ENCODE measurements around the gene HAUS1.
"Not testable (repeated sequence)": the region's sequence is repeated elsewhere in the genome, so short reads cannot be mapped to it uniquely, and the experiment has no call there.

HAUS1 gene

DNA sequence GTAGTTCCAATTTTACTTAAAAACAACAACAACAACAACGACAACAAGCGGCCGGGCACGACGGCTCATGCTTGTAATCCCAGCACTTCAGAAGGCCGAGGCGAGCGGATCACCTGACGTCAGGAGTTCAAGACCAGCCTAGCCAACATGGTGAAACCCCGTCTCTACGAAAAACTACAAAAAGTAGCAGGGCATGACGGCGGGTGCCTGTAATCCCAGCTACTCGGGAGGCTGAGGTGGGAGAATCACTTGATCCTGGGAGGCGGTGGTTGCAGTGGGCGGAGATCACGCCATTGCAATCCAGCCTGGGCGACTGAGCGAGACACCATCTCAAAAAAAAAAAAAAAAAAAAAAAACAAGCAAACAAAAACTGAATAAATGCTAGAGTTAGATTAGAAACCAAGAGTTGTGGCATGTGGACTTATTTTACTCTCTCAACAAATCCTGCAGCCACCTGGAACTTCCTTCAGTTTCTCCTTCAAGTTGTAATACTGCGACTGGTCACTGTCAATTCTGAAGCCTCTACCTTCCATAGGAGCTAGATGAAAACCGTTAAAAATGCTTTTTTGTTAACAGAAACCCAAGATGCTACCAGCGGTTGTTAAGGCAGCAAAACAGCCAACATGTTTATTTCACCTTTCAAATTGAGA is 7.4 kb upstream of the HAUS1 start:
- no peak for DNase-seq

DNA sequence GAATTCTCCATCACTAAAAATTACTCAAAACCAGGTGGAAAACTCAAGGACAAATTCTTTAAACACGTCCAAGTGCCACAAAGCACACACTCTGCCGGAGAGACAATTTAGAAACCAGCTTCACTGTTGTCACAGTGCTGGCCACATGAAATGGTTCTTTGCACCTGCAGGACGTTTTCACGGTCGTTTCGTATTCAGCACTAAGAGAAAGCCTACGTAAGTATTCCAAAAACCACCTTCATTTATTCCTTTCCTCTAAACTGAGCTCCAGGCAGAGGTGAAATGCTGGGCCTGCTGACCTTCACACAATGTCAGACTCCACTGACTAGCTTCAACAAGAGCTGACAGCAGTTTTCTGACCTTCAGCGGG is 6.8 kb upstream of the HAUS1 start:
- no peak for DNase-seq

DNA sequence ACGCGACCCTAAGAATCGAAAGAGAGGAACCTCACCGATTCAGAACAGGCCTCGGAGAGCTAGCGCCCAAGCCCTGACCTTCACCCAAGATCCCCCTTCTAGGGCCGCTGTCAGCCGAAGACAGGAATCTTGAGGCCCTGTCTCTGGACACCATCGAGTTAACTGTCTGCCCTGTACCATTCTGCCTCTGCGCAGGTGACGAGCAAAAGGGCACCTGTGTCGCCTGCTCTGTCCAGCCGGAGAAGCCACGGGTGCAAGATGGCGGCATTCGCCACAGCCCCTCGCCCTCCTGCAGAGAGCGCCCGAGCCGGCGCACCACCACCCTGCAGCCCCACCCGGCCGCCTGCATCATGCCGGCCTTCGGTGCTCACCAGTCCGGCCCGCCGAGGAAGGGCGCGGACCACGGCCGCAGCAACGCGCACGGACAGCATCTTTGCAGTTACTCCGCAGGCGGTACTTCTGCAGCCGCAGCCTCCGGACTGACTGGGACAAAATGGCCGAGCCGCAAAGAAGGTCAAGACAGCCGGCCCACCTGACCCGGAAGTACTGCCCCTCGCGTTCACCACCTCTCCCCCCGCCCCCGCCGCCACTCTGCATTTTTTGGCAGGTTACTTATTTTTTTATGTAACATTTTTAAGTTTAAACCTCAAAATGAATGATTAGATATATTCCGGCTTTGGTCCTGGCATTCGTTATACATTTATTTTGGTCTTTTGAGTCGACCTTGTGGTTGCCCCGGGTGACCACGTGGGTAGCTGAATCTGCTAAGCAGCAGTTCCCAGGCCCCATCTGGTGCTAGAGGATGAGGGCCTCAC is 6.2 kb upstream of the HAUS1 start, which contains the start of gene ATP5F1A:
Gene ATP5F1A, minus strand, starts transcription at position 496 of the 815 bp plus-strand sequence. Its CDS starts 65 bp downstream, at position 431.
- peak; percentile 95 for DNase-seq

DNA sequence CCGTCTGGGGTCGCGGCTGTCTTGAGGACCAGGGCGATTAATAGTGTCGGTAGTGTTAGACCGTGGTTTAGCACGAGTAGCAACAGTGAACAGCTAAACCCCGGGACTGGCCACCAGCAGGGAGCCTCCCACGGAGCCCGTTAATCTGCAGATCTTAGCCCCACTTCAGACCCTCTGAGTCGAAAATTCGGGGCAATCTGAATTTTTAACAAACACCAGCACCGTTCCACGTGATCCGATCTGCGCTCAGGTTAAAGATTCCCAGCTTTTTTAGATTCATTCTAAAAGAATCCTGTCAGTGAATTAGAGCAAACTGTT is 5.6 kb upstream of the HAUS1 start:
- no peak for DNase-seq

DNA sequence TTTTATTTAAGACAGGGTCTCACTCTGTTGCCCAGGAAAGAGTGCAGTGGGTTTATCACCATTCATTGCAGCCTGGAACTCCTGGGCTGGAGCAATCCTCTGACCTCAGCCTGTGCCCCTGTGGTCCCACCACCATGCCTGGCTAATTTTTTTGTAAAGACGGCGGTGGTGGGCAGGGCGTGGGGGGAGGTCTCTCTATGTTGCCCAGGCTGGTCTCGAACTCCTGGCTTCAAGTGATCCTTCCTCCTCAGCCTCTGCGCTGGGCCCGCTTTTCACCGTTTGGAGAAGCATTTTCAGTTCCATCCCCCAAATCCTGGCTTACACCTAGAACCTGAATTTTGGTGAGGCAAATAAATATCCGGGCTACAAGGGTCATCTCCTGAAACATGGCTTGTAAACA is 4.7 kb upstream of the HAUS1 start:
- no peak for DNase-seq

DNA sequence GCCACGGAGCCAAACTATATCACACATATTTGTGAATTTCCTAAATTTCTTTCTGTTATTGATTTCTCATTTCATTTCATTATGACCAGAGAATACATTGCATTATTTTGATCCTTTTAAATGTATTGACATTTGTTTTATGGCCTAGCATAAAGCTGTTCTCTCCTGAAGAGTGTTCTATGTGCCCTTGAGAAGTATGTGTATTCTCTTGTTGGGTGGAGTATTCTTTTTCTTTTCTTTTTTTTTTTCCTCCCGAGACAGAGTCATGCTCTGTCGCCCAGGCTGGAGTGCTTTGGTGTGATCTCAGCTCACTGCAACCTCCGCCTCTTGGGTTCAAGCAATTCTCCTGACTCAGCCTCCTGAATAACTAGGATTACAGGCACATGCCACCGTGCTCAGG is 5.2 kb downstream of the HAUS1 start:
- DNase-seq = no peak

DNA sequence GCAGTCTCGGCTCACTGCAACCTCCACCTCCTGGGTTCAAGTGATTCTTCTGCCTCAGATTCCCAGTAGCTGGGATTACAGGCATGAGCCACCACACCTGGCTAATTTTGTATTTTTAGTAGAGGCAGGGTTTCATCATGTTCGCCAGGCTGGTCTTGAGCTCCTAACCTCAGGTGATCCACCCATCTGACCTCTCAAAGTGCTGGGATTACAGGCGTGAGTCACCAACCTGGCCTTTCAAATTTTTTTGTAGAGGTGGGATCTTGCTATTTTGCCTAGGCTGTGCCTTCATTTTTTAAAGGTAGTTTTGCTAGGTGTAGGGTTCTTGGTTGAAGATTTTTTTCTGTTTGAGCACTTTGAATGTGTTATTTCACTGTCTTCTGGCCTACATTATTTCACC is 6.2 kb downstream of the HAUS1 start:
- DNase-seq = no peak

DNA sequence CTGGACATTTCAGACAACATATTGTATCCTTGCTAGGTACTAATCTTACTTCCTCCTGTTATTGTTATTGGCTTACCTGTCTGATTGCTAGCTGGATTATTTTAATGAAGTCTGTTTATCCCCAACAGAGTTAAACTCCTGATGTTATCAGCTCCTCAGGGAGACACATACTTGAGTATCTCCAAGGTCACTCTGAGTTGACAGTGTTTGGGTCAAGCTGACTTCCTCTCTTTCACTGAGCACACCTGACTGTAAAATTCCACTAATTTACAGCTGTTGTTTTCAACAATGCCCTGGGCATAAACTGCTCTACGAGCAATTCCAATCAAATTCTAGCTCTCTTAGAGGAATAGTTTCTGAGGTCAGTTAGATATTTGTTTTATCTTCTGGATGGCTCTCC is 9.6 kb downstream of the HAUS1 start:
- no peak for DNase-seq

DNA sequence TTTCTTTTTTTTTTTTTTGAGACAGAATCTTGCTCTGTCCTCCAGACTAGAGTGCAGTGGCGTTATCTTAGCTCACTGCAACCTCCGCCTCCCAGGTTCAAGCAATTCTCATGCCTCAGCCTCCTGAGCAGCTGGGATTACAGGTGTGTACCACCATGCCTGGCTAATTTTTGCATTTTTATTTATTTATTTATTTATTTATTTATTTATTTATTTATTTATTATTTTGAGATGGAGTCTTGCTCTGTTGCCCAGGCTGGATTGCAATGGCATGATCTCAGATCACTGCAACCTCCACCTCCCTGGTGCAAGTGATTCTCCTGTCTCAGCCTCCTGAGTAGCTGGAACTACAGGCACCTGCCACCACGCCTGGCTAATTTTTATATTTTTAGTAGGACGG is 22.4 kb downstream of the HAUS1 start:
- not testable (repeated sequence) for DNase-seq

DNA sequence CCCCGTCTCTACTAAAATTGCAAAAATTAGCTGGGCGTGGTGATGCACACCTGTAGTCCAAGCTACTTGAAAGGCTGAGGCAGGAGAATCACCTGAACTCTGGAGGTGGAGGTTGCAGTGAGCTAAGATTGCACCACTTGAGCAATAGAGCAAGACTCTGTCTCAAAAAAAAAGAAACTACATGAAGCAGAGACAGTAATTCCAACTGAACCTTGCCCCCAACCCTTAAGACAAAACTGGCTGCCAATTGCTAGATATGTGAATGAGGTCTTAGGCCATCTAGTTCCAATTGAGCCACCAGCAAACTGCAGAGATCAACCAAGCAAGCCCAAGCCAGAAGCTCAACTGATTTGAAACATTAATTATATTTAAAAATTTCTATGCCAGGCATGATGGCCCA is 25.9 kb downstream of the HAUS1 start:
- DNase-seq = no peak

DNA sequence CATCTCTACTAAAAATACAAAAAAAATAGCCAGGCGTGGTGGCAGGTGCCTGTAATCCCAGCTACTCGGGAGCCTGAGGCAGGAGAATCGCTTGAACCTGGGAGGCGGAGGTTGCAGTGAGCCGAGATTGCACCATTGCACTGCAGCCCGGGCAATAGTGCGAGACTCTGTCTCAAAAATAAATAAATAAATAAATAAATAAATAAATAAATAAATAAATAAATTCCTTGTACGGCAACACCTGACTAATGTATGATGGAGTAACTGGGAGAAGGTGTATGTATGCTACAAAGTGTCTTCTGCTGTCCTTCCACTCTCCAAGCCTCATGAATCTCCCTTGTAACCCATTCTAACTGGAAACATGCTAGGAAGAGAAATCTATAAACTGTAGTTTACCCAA is 26.4 kb downstream of the HAUS1 start:
- DNase-seq = not testable (repeated sequence)

DNA sequence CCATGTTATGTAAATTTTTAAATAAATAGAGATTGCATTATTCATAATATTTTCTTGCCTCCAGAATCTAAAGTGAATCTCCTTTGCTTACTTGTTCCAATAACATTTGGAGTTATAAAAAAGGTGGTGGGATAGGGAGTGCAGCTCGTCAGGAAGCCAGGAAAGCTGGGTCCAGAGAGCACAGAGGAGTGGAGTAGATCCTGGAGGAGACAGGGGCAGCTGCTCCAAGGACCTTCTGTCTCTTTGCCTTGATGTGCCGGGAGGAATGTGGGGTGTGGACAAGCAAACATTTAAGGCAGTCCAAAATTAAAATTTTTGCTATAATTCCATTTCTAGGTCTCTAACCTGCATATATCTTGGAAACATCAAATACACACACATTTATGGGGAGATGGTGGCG is 29.3 kb downstream of the HAUS1 start:
- no peak for DNase-seq

DNA sequence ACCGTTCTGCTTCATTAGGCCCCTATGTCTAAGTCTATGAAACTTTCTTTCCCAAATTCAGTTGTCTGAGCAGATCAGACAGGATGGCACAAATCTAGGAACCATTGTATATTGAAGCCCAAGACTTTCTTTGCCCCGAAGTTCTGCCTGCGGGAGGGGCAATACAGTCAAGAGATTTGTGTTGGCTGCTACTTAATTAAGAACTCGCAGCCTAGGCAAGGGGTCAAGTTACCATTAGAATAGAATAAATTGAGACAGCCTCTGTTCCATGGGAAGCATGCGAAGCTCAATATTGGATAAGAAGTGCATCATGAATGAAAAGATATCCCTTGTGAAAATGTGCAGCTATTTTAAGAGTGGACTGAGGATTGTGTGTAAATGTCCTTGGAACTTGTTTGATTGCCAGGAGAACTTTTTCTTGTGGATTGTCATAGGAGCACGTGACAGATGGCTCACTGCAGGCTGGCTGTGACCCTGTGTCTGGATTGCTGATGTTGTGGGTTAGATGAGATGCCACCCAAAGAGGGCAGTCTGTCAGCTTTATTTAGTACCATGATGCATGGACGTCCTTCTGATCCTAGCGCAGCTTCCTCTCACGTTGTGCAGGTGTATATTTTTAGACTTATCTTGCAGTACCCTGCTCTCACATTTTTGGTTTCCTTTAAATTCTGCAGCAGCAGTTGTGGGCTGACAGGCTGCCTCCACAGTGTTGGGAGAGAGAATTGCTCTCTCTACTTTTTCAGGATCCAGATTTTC is 30.9 kb downstream of the HAUS1 start:
- no peak for DNase-seq

DNA sequence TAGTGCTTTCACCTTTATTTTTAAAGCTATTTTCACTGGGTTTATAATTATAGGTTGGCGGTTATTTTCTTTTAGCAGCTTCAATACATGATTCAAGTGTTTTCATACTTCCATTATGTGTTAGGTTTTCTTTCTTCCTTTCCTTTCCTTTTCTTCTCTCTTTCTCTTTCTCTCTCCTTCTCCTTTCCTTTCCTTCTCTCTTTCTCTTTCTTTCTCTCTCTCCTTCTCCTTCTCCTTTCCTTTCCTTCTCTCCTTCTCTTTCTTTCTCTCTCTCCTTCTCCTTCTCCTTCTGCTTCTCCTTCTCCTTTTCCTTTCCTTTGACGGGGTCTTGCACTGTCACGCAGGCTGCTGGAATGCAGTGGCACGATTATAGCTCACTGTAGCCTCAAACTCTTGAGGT is 36.0 kb downstream of the HAUS1 start:
- DNase-seq = no peak

DNA sequence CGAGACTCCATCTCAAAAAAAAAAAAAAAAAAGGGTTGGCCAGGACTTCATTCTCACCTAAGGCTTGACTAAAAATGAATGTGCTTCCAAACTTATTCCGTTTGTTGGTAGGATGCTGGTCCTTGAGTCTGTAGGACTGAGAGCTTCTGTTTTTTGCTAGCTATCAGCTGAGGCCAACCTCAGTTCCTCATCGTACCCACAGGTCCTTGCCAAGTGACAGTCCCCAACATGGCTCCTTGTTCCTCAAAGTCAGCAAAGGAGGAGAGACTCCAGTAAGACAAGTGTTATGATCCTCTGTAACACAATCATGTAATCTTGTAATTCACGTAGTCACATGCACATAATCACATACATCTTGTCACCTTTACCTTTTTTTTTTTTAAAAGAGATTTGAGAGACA is 37.0 kb downstream of the HAUS1 start:
- DNase-seq = no peak

DNA sequence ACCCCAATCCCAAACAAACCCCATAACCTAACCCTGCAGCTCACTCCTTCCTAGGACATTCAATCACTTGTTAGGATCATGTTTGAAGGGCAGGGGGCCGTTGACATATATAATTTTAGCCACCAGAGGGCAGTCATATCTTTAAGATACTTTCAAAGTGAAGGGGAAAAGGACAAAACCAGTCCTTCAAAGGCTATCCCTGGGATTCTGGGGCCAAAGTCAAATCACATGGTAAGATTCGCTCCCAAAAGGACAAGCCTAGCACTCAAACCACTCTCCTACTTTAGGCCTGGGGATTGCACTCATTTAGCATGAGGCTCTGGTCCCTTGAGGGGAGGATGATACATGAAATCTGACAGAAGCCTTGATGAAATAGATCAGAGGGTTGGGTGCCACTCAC is 44.6 kb downstream of the HAUS1 start:
- peak; percentile 77 for DNase-seq

DNA sequence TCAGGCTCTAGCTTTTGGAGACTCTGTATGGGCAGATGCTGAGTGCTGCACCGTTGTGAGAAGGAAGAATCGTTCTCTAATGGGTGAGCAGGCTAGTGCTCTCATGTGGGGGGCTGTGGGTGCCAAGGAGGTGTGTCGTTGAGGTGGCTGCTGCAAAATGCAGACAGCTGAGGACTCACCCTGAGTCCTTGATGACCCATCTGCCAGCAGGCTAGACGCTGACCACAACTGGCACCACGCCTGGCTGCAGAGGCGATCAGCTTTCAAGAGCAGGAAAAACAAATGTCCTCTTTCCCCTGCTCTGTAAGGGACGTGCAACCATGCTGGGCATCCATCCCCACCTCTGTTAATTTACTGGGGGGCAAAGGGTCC is 48.2 kb downstream of the HAUS1 start:
- DNase-seq = no peak

DNA sequence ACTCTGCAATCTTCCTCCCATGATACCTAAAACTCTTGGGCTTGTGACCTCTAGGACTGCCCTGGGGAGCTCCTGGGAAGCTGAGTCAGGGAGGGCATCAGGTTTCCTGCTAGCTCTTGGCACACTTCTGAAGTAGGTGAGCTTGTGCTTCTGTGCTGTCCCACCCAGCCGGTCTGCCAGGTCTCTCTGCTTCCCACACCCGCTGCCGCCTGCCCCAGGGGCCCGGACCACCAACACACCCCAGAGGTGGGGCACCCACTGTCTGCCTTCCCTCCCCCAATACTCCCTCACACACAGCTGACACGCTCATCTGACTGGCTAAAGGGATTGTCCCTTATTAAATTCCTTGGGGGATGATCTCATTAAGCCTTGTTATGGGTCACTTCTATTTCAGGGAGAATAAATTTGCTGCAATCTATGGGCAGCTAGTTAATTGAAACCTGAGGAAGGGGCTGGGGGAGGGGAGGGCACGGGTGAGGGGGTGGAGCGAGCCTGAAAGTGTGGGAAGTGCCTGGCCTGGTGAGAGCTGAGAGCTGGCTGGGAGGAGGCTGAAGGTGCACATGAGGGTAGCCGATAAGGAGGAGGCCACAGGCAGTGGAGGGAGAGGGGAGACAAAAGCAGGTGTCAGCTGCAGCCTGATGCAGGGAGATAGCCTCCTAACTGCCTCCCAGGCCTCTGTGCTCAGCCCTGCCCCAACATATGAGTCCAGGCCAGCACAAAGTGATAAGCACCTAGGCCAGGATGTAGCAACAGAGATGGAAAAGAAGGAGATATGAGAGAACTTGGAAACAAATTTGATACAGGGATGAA is 48.8 kb downstream of the HAUS1 start:
- peak; percentile 50 for DNase-seq

DNA sequence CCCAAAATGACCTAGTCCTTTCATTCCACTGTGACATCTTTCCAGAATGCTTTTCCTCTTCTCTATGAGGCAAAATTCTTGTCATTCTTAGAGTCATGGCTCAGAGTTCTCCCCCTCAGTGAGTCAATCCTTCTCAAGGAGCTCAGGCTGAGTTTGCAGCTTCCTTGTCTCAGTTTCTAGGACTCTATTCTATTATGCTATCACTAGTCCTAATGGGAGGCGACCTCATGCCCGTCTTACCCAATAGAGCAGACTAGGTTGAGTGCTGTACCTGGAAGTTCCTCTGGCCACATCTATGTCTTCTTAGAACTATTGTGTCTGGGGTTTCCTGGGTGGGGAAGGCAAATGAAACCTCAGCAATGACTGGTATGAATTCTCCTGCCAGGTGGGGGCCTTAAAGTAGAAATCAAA is 51.5 kb downstream of the HAUS1 start:
- DNase-seq = no peak

DNA sequence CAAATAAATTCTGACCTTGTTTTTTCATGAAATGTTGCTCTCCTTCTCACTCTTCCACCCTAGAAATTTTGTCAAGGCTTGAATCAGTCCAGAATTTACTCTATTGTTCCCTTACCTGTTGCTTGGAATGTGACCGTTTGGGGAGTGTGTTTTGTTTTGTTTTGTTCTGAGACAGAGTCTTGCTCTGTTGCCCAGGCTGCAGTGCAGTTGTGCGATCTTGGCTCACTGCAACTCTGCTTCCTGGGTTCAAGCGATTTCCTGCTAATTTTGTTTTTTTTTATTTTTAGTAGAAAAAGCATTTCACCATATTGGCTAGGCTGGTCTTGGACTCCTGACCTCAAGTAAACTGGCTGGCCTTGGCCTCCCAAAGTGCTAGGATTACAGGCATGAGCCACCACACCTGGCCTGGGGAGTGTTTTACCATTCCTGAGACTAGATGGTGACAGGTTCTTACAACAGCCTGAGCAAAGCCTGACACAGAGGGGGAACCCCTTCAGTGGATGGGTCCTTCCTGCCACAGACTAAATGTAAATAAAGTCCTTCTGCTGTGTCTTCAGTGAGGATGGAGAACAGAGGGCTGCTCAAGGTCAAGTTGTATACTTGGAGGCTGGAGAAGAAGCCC is 52.0 kb downstream of the HAUS1 start:
- DNase-seq = no peak

DNA sequence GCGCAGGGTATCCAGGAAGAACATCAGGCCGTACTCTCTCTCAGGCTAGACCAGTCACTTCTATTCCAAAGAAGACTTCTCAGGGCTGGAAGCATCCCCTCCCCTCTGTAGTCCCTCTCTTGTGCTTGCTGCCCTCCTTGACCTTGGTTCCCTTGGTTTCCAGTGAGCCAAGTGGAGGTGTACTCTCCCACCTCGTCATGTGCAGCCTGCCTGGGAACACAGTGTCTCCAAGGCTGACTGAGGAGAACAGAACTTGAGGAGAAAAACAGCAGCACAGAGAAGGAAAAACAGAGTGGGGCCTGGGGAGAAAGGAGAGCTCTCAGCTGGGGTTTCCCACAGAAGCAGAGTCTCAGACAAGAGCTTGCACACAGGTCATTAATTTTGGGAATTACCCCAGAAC is 52.7 kb downstream of the HAUS1 start:
- DNase-seq = no peak

DNA sequence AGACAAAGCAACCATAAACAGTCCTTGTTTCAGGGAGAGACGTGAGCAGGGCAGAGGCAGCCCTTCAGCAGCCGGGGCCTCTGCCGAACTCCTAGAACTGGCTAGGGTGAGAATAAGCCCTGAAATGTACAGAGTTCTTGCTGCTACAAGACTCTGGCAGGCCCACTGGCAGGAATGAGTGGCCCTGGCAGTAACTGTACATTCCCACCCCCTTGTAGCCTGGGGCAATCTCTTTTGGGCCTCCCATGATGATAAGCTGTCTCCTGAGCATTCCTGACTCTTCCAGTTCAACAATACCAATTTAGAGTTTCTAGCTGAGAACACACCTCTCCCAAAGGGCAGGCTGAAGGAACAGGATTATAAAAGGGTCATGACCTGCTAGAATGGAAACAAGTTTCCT is 54.3 kb downstream of the HAUS1 start:
- no peak for DNase-seq

Measured in NCI-H146 (cell line).